HepG2 (cell line): ENCODE data around the gene EZH1. TPM values are rescaled to one million over a fixed set of nuclear protein-coding genes. Genes with fewer than 3 reads are reported as not detected.

Experiments
- ATAC-seq: fragments of 200-7000 bp; cut with Tn5 transposase; 3 replicates; pipeline ENCODE4 v1.9.1; 2020; ENCODE audit warnings: mild to moderate bottlenecking, moderate library complexity
- BruUV-seq: library from RNA; stranded (reverse); fragments of 400-500 nt; replicated peaks from 2 replicates; lab custom pipeline; 2021; lab: Mats Ljungman, UMichigan
- CTCF ChIA-PET: fragments of 300-600 bp; formaldehyde crosslinking; extraction: SDS; loops from one replicate; lab custom pipeline; 2021; ENCODE audit warnings: low total read pairs, inconsistent platforms, low intra/inter-chr PET ratio; lab: Yijun Ruan, JAX
- POLR2A ChIA-PET: fragments of 350-600 bp; sonication (Branson Sonifier 250); formaldehyde crosslinking; loops from one replicate; lab custom pipeline; 2020; ENCODE audit warnings: antibody characterized with exemption, inconsistent platforms; lab: Yijun Ruan, JAX
- DNase-seq: peaks from one replicate; pipeline ENCODE4 v3.0.0-alpha.2; 2015; ENCODE audit warnings: low spot score
- FAIRE-seq: peaks from 3 replicates; lab custom pipeline; 2011; peaks lifted over from hg19 to GRCh38; lab: Jason Lieb, UNC
- H2AFZ ChIP-seq: one replicate; pipeline ENCODE4 v1.6.1; 2011; ENCODE audit warnings: low read length, inconsistent platforms
- H3K27ac ChIP-seq: fragments of 300-600 bp; 3 replicates; pipeline ENCODE4 v1.8.0; 2011; ENCODE audit warnings: mixed run types, mild to moderate bottlenecking, mixed read lengths, low read length, inconsistent platforms; ENCODE audit not compliant: insufficient read depth; ENCODE audit errors: extremely low read length
- H3K27me3 ChIP-seq, 2 experiments: fragments of 200-600 bp in 1 of 2; 2 replicates in 1 of 2; 3 replicates in 1 of 2; pipeline versions ENCODE4 v1.6.0 to v1.8.0; 2011; ENCODE audit warnings: low read length in 2 of 2, mild to moderate bottlenecking in 2 of 2, moderate library complexity in 2 of 2, inconsistent platforms in 1 of 2; ENCODE audit not compliant: insufficient read depth in 2 of 2, control insufficient read depth in 1 of 2
- H3K36me3 ChIP-seq, 2 experiments: fragments of 200-600 bp in 1 of 2; replicated peaks in 1 of 2; 2 replicates in 1 of 2; 3 replicates in 1 of 2; pipeline versions ENCODE4 v1.5.1 to v1.8.0; 2011; ENCODE audit warnings: low read length in 2 of 2, inconsistent platforms in 1 of 2; ENCODE audit not compliant: insufficient read depth in 2 of 2, control insufficient read depth in 1 of 2
- H3K4me1 ChIP-seq: 2 replicates; pipeline ENCODE4 v1.5.1; 2012; ENCODE audit warnings: low read length, inconsistent platforms; ENCODE audit not compliant: insufficient read depth
- H3K4me2 ChIP-seq: 2 replicates; pipeline ENCODE4 v1.6.0; 2011; ENCODE audit warnings: low read depth, low read length, inconsistent platforms
- H3K4me3 ChIP-seq, 3 experiments: fragments of 200-600 bp in 1 of 3; sonication (generic), shearing (Covaris generic) in 1 of 3; replicated peaks in 1 of 3; 2 replicates each; pipeline ENCODE4 v1.5.1; 2011 to 2016; ENCODE audit warnings: low read length in 3 of 3, inconsistent platforms in 2 of 3, low read depth in 2 of 3, mild to moderate bottlenecking in 2 of 3, control low read depth in 1 of 3, mixed read lengths in 1 of 3; ENCODE audit not compliant: insufficient read depth in 1 of 3
- H3K79me2 ChIP-seq: one replicate; pipeline ENCODE4 v1.6.1; 2011; ENCODE audit warnings: low read length, inconsistent platforms; ENCODE audit not compliant: insufficient read depth
- H3K9ac ChIP-seq: 2 replicates; pipeline ENCODE4 v1.6.0; 2011; ENCODE audit warnings: mild to moderate bottlenecking, low read depth, low read length, inconsistent platforms; ENCODE audit not compliant: insufficient read depth
- H3K9me3 ChIP-seq: 2 replicates; pipeline ENCODE4 v1.5.1; 2012; ENCODE audit warnings: mild to moderate bottlenecking, low read length
- H4K20me1 ChIP-seq: 2 replicates; pipeline ENCODE4 v1.6.0; 2011; ENCODE audit warnings: inconsistent platforms, mild to moderate bottlenecking, low read length, moderate library complexity; ENCODE audit not compliant: insufficient read depth
- MYC ChIP-seq: sonication (generic); formaldehyde crosslinking; IDR thresholded peaks from 2 replicates; pipeline ENCODE4 v1.9.0; 2021; ENCODE audit warnings: missing genetic modification reagents, borderline replicate concordance
- RXRB ChIP-seq: IDR thresholded peaks from 2 replicates; pipeline ENCODE4 v1.6.1; 2016; ENCODE audit warnings: borderline replicate concordance, missing genetic modification reagents, missing compliant biosample characterization
- WGBS: methylation state at CpG from one replicate; pipeline ENCODE4 v1.1.6; 2017; ENCODE audit warnings: low lambda C conversion rate; 5-methylcytosine and 5-hydroxymethylcytosine counted together
- in situ Hi-C: cut with HindIII; loops from 2 replicates; pipeline ENCODE4 v1.10.0; 2017; ENCODE audit warnings: low pct_unique_long_range_greater_than_20kb; ENCODE audit not compliant: extremely low pct_ligation_motif_present
- intact Hi-C: fragments of 100-400 bp; cut with micrococcal nuclease; formaldehyde crosslinking; loops from one replicate; pipeline ENCODE4 v1.10.0; 2022; ENCODE audit not compliant: unreplicated experiment
- polyA plus RNA-seq, 8 experiments: library from polyadenylated mRNA; depleted of rRNA in 3 of 8; stranded (reverse) in 7 of 8; unstranded in 1 of 8; fragments of >200 nt; fragmentation: Illumina TruSeq in 4 of 8; extraction: Trizol in 4 of 8; gene quantifications; 2 replicates each; pipeline versions ENCODE4 v1.2.1 to v1.2.3, GENCODE V29; 2011 to 2016; ENCODE audit warnings: low read depth in 4 of 8, missing spikeins in 1 of 8, mixed read lengths in 1 of 8; ENCODE audit not compliant: insufficient read depth in 1 of 8
- total RNA-seq, 5 experiments: library from RNA; depleted of rRNA; stranded (reverse); fragments of >200 nt; fragmentation: Illumina TruSeq; extraction: Trizol; gene quantifications; 2 replicates each; pipeline ENCODE4 v1.2.3, GENCODE V29; 2016; ENCODE audit warnings: low read depth in 1 of 5
- TF ChIP-seq, protein P1 (sequence below): sonication (generic); formaldehyde crosslinking; IDR thresholded peaks from 2 replicates; pipeline ENCODE4 v1.4.0; 2020; ENCODE audit warnings: missing genetic modification reagents

EZH1 gene
- total and polyA plus RNA-seq, 2 of the 13 experiments (the other 11 are each of a cell fraction or from before 2014, with no cell fraction given) = 11.6 to 24.0 TPM

DNA sequence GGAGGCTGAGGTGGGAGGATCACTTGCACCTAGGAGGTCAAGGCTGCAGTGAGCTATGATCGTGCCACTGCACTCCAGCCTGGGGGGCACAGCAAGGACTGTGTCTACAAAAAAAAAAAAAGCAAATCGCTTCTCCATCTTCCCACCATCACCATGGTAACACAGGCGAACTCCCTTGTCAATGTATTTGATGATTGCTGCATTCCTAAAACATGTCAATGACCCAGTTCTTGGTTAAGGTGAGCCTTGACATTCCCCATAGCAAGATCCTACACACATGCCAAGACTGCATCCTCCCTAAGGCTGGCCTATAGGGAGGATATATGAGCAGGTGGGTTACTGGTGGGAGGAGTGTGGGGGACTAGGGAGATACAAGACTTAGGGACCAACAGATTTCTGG, 50.3 kb downstream of the EZH1 start (continued):
- TF ChIP-seq, protein P1, sequence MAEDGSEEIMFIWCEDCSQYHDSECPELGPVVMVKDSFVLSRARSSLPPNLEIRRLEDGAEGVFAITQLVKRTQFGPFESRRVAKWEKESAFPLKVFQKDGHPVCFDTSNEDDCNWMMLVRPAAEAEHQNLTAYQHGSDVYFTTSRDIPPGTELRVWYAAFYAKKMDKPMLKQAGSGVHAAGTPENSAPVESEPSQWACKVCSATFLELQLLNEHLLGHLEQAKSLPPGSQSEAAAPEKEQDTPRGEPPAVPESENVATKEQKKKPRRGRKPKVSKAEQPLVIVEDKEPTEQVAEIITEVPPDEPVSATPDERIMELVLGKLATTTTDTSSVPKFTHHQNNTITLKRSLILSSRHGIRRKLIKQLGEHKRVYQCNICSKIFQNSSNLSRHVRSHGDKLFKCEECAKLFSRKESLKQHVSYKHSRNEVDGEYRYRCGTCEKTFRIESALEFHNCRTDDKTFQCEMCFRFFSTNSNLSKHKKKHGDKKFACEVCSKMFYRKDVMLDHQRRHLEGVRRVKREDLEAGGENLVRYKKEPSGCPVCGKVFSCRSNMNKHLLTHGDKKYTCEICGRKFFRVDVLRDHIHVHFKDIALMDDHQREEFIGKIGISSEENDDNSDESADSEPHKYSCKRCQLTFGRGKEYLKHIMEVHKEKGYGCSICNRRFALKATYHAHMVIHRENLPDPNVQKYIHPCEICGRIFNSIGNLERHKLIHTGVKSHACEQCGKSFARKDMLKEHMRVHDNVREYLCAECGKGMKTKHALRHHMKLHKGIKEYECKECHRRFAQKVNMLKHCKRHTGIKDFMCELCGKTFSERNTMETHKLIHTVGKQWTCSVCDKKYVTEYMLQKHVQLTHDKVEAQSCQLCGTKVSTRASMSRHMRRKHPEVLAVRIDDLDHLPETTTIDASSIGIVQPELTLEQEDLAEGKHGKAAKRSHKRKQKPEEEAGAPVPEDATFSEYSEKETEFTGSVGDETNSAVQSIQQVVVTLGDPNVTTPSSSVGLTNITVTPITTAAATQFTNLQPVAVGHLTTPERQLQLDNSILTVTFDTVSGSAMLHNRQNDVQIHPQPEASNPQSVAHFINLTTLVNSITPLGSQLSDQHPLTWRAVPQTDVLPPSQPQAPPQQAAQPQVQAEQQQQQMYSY = no peak

DNA sequence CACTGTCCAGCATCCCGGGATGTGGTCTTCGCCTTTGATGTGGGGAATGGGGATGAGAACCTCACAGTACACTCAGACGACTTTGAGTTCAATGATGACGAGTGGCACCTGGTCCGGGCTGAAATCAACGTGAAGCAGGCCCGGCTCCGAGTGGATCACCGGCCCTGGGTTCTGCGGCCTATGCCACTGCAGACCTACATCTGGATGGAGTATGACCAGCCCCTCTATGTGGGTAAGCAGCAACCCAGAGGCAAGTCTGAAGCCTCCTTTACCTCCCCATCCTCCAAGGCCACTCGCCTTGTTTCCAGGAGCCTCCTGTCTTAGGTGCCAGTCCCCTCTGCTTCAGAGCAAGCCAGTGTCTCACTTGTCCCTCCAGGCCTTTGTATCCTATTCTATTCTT, 52.4 kb downstream of the EZH1 start:
- intact Hi-C loops = no loop called here

More for the DNA sequence above, 52.4 kb downstream of the EZH1 start:
- H2AFZ ChIP-seq = no peak overlapping the region
- no peaks in the 10 kb centered on the region for H4K20me1 ChIP-seq
- ChIA-PET POLR2A (no interaction called here), CTCF (no interaction called here)
- WGBS = 77% methylated on average over 6 of the region's 11 CpGs
- no peak overlapping the region for H3K27ac ChIP-seq
- peaks cover 3 to 5% of the 10 kb centered on the region in 2 experiments; a peak in 4 of 5 replicates for H3K36me3 ChIP-seq
- no peaks in the 10 kb centered on the region for H3K9me3 ChIP-seq
- no peaks in the 10 kb centered on the region for H3K79me2 ChIP-seq
- DNase-seq = no peak
- no peak for FAIRE-seq
- H3K9ac ChIP-seq = no peak overlapping the region
- H3K4me1 ChIP-seq = no peaks in the 10 kb centered on the region
- no peak overlapping the region for H3K4me2 ChIP-seq
- in situ Hi-C loops = no loop called here
- no peak overlapping the region for H3K4me3 ChIP-seq
- TF ChIP-seq RXRB (CRISPR knock-in tag) = no peak
- TF ChIP-seq MYC = no peak
- TF ChIP-seq, all 625 proteins: peak for 0
- no peak for ATAC-seq
- BruUV-seq = no TSS peak
- no peaks in the 10 kb centered on the region for H3K27me3 ChIP-seq
